Dedifferentiated amniotic fluid mesenchymal stem cell (primary cell): ENCODE results near the gene CAMKK1.
A peak's percentile ranks its signal among the peaks of the same experiment; 100 is the strongest.
"Not testable (repeated sequence)": the region's sequence is repeated elsewhere in the genome, so short reads cannot be mapped to it uniquely, and the experiment has no call there.

ENCODE experiments used
- DNase-seq: peaks from one replicate; pipeline ENCODE4 v3.0.0-alpha.2; 2016; ENCODE audit errors: extremely low spot score

CAMKK1 gene

GRCh38 chr17:3846437-3847164 is 46.3 kb downstream of the CAMKK1 start:
- no peak for DNase-seq

DNA sequence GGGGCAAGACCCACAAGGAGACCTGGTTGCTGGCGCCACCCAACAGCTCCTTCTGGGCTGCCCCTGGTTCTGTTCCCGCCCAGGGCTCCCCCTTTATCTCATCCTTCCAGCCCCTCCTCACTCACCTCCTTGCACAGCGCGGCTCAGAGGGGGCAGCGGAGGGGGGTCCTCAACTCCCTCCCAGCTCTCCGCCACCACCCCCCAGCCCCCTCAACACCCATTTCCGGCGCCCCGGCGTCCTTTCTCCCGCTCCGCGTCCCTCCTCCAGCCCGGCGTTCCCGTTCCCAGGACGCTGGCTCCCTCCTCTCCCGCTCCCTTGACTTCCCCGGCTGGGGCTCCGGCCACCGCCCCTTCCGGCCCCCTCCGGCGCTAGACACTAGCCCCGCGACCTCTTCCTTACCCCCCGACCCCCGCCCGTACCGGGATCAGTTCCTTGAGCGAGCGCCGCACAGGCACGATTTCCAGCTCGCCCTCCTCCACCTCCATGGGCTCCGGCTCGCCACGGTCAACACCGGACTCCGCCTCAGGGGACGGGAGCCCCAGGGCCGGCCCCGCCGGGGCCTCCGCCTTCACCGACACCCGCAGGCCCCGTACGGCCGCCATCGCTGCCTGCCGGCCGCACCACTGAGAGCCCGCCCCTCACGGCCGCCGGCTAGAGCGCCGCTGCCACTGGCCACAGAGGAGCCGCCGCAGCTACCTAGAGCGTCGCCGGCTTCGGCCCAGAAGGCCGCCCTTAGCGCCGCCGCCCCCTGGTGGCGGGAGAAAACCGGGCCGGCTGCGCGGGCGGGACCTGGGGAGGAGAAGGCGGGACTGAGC is 47.0 kb downstream of the CAMKK1 start, which contains the start of gene NCBP3:
NCBP3 (minus strand) TSS at position 626 of the 816 bp plus-strand sequence; CDS start at position 603, 23 bp downstream.
- DNase-seq = peak; percentile 93

DNA sequence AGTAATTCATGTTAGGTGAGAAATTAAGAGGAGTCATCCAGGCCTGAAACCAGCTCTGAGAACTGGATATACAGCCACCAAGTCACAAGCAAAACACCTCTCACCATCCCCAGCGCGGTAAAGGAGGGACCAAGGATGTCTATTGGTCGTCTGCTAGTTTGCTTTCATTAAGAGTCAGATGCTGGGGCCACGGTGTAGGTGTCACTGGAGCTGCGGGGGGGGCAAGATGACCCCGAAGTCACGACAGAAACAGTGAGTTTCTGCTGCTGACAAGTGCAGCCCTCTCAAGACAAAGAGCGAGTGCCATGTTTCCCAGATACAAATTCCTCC is 47.6 kb downstream of the CAMKK1 start:
- DNase-seq = no peak

DNA sequence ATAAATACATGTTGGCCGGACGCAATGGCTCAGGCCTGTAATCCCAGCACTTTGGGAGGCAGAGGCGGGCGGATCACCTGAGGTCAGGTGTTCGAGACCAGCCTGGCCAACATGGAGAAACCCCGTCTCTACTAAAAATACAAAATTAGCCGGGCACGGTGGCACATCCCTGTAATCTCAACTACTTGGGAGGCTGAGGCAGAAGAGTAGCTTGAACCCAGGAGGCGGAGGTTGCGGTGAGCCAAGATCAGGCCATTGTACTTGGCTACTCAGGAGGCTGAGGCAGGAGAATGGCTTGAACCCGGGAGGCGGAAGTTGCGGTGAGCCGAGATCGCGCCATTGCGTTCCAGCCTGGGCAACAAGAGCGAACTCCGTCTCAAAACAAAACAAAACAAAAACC is 48.3 kb downstream of the CAMKK1 start:
- DNase-seq = not testable (repeated sequence)

DNA sequence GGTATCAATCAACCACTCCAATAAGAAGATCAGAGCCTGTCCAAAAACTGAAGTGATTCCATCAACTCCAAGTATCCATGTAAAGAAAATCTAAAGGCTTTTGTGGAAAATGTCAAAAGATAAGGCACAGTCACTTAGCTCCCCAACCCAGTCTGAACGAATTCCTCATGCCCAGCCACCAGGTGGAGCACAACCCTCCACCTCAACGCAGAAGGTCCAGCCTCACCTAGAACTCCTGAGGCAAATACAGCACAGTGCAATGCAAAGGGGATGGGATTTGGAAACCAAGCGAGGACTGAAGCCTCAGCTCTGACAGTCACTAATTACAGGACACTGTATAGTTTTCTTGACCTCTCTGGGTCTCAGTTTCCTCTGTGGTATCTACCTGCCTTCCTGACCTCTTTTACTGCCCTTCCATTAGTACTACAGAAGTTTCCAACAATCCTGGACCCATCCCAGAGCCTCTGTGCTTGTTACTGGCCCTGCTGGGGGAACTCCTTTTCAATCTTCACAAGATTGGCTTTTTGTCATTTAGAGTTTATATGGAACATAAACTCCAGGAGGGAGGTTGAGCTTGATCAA is 48.8 kb downstream of the CAMKK1 start:
- DNase-seq = no peak

DNA sequence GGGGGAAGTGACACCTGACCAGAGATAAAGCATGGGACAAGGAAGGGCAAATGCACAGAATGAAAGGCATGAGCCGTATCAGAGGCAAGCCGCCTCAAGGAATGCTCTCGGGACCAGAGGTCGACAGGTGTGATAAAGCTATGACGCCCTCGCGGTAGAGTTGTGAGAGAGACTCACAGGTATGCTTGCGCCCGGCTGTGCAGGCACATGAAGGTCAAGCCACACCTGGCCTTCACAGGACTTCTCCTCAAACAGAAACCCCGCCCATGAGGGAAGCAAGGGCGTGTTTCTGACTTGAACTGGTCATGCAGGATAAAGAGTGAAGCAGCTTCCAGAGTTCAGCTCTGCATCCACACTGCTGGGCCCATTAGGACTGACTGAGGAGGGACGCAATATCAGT is 54.6 kb downstream of the CAMKK1 start:
- no peak for DNase-seq

- DNase-seq = no peak
These were observed 56.3 kb downstream of the CAMKK1 start for GRCh38 chr17:3836551-3836950.

DNA sequence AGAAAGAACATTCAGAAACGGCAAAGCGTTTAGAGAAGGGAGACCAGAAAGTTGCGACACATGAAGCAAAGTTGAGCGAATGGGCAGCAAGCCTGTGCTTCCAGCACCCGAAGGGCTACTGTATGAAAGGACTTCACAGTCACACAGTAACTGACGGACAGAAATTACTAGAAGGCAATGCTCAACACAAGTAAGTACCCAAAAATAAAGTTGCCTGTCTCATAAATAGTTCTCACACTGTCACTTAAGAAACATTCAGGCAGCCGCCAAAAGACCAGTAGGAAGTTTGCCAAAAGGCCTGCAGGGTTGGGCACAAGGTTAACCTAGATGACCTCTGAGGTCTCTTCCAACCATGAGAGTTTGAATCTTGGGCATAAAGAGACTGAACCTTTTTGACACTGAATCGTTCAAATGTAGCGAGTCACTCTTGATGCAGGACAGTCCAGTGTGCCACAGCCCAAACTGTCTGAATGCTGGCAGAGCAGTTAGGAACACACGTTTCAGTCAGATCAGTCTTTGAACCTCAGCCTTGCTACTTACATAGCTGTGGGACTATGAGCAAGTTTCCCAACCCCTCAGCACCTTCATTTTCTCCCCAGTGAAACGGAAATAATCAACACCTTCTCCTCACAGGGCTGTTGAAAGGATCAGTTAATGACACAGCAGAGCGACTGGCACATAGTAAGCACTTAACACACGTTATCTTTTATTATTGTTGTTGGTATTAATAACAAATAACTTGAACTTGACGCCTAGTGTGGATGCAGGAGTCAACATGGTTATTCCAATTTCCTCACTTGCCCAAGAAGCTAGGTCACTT is 57.2 kb downstream of the CAMKK1 start:
- DNase-seq = no peak

DNA sequence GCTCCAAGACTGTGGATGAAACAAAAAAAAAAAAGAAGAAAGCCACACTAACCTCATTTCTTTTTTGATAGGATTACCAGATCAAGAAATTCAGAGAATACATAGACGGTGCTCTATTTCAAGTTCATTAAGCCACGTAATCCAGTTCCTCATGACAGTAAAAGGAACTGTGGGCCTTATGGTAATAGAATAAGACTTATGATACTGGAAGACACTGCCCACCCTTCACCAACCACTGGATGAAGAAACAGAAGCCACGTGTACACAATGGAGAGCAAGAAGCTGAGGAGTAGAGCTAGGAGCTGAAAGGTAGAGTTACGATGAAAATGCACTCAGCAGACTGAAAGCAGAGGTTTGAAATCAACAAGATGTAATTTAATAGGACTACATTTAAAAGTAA is 58.0 kb downstream of the CAMKK1 start:
- no peak for DNase-seq

DNA sequence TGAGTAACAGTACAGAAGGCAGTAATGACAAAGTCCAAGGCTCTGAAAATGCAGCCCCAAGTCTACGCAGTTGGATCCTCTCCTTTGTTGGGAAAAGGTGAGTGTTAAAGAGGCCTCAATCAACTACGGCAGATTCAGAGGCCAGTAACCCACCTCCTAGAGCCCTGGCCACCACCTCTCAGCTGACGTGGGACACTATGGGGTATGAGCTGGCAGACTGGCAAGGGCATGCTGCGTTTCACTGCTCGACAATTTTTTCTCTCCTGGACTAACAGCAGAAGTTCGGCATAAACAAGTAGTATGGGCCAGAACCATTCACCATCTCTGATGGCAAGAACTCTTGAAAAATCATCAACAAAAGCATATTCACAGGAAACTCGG is 64.0 kb downstream of the CAMKK1 start:
- no peak for DNase-seq

DNA sequence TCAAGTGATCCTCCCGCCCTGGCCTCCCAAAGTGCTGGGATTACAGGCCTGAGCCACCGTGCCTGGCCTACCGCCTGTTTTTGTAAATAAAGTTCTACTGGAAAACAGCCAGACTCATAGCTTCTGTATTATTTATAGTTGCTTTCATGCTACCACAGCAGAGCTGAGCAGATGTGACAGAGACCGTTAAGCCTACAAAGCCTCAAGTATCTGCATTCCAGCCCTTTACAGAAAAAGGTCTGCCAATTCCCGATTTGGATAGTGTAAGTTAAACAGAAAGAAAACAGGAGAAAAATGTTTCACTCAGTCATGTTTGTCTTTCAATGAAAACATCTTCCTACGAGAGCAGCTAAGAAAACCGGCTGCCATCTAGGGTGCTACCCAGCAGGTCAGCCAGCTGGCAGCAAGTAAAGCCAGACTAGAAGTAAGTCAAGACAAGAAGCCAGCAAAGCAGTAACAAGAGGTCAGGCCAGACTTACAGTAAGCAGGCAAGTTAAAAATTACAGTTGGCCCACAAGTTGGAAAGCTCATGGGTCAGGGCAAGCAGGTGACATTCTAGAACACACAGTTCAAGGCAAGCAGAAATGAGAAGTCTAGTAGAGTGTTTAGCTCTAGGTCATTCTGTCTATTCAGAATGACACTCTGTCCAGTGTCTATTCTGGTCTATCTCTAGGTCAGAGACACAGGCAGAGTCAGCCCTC is 64.6 kb downstream of the CAMKK1 start:
- no peak for DNase-seq

DNA sequence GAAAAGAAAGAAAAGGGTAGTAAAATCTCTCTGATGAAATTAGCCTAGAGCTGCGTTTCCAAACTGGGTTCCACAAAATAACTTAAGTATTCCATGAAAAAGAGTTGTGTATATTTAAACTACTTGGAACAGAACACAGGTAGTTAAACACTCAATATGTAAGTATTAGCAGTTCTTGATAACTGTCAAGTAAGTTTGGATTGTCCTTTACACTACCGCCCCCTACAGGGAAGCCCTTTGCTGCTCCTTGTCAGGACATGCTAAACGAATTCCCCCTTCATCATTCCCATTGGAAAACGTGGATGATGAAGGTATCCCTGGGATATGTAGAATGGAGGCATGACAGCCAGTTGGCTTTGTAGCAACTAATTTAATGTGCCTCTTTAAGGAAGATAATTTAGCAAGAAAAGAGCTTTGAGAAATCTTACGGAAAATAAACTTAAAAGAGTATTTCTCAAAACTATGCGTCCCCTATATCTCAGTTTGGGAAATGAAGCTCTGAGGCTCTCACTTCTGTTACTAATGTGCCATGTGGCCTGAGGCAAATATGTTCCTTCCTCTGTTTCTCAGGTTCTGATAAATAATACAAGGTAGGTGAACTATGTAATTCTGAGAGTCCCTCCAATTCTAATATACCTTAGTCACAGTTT is 65.6 kb downstream of the CAMKK1 start:
- no peak for DNase-seq

- no peak for DNase-seq
These were observed 66.7 kb downstream of the CAMKK1 start for GRCh38 chr17:3826191-3826590.

- no peak for DNase-seq
These were observed 71.8 kb downstream of the CAMKK1 start for GRCh38 chr17:3821101-3821500.

GRCh38 chr17:3818786-3819185 is 74.1 kb downstream of the CAMKK1 start:
- DNase-seq = no peak

DNA sequence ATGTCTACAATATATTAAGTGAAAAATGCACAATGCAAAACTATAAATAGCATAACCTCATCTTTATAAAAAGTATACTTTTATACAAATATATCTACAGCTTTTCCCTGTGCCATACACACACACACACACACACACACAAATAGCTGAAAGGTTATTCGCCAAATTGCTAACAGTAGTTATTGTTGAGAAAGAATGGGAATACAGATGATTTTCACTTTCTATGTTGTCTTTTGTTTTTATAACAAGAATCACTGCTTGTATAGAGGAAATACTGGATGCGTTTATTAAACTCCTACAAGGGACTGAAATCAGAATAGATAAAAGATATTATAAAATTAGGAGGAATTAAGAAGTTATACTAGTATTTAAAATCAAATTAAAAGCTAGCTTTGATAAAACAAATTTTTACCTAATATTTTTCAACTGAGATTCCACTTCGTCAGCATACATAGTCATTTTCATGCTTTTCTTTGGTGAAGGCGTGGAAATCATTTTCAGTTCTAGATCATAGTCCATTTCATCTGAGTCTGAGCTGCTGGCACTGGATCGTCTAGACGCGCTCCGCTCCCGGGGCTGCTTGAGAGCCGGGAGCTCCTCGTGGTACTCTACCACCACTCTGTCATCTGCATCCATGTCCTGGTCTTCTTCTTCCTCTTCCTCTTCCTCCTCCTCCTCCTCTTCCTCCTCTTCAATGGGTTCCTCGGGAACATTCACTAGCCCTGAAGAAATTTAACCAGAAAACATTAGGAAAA is 74.8 kb downstream of the CAMKK1 start:
- DNase-seq = no peak

DNA sequence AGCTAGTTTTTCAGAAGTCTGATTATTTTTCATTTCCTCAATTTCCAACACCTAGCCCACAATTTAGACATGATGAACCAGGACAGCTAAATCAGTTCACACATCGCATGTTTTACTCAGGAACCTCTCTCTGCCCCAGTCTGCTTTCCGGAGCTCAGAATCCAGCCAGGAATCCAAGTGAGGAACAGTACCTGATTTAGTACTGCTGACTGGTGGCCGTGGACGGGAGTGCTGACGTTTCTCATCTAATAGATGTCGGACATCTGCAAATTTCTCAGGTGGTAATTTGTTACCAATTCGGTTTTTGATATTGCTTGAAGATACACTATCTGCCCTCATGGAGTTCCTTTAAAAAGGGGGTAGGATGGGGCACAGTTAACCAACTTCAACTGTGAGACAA is 76.9 kb downstream of the CAMKK1 start:
- DNase-seq = no peak

DNA sequence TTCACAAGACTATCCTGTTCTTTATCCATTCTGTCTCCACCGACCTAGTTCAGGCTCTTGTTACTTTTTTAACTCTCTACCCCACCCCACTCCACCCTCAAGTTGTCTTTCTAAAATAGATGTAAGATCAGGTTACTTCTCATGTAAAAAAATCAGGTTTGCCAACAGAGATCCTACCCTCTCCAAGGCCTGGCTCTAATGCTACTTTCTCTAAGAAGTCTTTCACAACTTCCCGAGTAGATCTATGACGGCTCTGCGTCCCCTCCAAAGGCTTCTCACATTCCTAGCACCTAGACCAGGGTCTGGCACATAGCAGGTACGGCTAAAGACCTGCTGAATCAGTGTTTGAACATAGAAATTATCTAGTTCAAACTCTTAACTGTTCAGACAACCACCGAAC is 77.7 kb downstream of the CAMKK1 start:
- DNase-seq = no peak

DNA sequence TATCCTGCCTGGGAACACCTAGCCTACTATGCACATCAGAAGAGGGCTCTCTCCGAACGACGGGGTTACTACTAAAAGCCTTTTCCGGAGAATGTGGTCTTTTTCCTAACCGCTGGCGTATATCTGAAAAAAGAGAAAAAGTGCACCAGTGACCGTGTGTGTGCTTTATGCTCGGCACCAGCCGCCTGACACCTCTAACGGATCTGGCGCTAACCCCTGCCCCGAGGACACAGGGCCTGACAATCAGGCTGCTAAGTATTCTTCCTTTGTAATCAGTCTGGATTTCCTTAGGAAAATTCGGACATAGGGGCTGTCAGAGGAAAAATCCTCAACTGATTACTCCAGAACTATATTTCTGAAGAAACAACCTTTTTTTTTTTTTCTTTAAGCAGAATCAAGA is 78.5 kb downstream of the CAMKK1 start:
- DNase-seq = no peak

GRCh38 chr17:3813171-3813570 is 79.7 kb downstream of the CAMKK1 start:
- DNase-seq = no peak
